Motor neuron (in vitro differentiated cells): Measurements from ENCODE around the gene PBX2. TPM values are rescaled to one million over a fixed set of nuclear protein-coding genes. Genes with fewer than 3 reads are reported as not detected.

Source experiments
- ATAC-seq, 8 experiments: fragments of 200-7000 bp; cut with Tn5 transposase; replicated peaks in 6 of 8; 2 replicates each; pipeline ENCODE4 v1.8.0; 2021; ENCODE audit warnings: mild to moderate bottlenecking in 8 of 8, moderate library complexity in 8 of 8
- H3K27ac ChIP-seq, 2 donors: fragments of 250-450 bp; sonication (Bioruptor Pico); 2 replicates each; pipeline ENCODE4 v1.9.0; 2021; ENCODE audit warnings: antibody characterized with exemption in 2 of 2, mild to moderate bottlenecking in 2 of 2, moderate library complexity in 1 of 2
- H3K4me1 ChIP-seq, 2 donors: fragments of 250-450 bp; sonication (Bioruptor Pico); replicated peaks in 1 of 2; 2 replicates each; pipeline ENCODE4 v1.6.1; 2021; ENCODE audit warnings: antibody characterized with exemption in 2 of 2, mild to moderate bottlenecking in 2 of 2, moderate library complexity in 1 of 2
- H3K4me3 ChIP-seq, 5 donors: fragments of 250-450 bp; sonication (Bioruptor Pico); 2 replicates each; pipeline ENCODE4 v1.9.0; 2021; ENCODE audit warnings: antibody characterized with exemption in 5 of 5, mild to moderate bottlenecking in 5 of 5, moderate library complexity in 4 of 5
- WGBS, 10 experiments: fragments of 450-650 bp; shearing (Covaris generic); methylation state at CpG; one replicate each; pipeline ENCODE4 v1.0.0; 2022; 5-methylcytosine and 5-hydroxymethylcytosine counted together
- in situ Hi-C, 9 experiments: fragments of 400-800 bp; cut with MboI; loops; one replicate each; pipeline ENCODE4 v1.15.0; 2021; ENCODE audit warnings: low sequenced_read_pairs in 9 of 9, low pct_unique_long_range_greater_than_20kb in 2 of 9; ENCODE audit not compliant: unreplicated experiment in 9 of 9
- total RNA-seq, 8 experiments: library from RNA; unstranded; fragments of 300-600 nt; gene quantifications; 2 replicates each; pipeline versions ENCODE4 v1.2.3 to v1.2.4, GENCODE V29; 2022

The PBX2 gene, protein sequence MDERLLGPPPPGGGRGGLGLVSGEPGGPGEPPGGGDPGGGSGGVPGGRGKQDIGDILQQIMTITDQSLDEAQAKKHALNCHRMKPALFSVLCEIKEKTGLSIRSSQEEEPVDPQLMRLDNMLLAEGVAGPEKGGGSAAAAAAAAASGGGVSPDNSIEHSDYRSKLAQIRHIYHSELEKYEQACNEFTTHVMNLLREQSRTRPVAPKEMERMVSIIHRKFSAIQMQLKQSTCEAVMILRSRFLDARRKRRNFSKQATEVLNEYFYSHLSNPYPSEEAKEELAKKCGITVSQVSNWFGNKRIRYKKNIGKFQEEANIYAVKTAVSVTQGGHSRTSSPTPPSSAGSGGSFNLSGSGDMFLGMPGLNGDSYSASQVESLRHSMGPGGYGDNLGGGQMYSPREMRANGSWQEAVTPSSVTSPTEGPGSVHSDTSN
- 10 to 100 TPM; 25.9 to 78.8 (median 48.0) TPM for total RNA-seq

DNA sequence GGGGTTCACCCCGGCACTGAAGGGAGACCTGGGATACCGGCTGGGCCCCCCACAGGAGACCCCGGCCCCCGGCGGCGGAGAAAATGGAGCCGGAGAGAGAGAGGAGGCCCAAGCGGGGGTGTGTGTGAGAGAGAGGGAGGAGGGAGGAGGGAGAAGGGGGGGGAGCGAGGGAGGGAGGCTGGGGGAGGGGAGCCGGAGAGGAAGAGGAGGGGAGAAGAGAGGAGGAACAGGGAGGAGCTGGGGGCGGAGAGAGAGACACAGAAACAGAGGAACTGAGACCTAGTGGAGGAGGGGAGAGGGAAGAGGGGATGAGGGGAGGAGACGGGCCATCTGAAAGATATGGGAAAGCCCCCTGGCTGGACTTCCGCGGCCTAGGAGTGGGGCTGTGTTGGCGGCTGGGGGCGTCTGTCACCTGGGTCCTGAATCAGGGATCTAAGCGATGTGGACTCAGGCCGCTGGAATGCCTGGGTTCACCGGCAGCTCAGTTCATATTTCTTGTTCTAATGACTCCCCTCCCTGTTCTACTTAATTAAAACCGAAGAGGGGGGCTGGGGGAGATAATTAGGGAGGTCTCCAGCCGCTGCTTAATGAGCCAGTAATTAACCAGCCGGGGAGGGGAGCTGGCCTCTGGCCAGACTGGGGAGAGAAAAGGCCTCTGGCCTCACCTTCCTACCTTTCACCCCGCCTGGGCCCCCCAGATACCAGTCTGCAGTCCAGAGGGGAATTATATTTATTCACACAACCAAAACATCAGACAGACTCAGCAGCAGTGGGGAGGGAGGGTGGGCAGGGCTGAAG is at the start of gene PBX2:
TSS of gene PBX2 (minus strand) at position 149 of the 798 bp plus-strand sequence. CDS start 287 bp downstream, outside the sequence.
- in situ Hi-C loops: loop anchor here in 1 of 9 experiments (25.0 kb wide), 1 partner anchor 653 kb away; the partner anchor contains the start of genes ATP6V1G2, DDX39B, MCCD1 and NFKBIL1
- Histone ChIP-seq H3K4me3 (peak within 1 kb of the TSS; percentile 42 to 68 (median 65)), H3K27ac (peak within 1 kb of the TSS; percentile 86 to 88), H3K4me1 (peaks cover 22 to 33% of the 10 kb centered on the region in 2 donors)
- 0% methylated on average over 1 to 3 of the region's 23 CpGs; no CpG with 5 or more reads in 8 of the 10 experiments for WGBS, 10 experiments
- peak; percentile 19 to 73 (median 68) for ATAC-seq

DNA sequence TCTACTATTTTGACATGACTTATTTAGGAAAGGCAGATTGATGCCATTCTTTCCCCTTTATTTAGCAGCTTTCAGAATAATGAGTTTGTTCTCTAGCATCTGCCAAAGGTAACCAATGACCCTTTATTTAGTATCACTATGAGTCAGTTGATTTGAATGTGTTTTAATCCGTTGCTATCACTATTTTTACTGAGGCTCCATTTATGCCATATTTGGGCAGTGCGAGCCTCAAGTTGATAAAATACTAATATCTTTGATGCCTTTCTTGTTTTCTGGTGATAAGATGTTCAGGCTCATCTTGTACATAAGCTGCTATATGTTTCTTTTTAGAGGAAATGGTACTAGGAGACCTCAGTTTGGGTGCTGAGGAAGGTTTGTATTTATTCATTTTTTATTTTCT is 49.5 kb upstream of the PBX2 start:
- 28 to 88% (median 79%) methylated on average over 1 to 2 of the region's 2 CpGs for WGBS, 10 experiments
- ATAC-seq: no peak
- Histone ChIP-seq H3K4me1 (no peaks in the 10 kb centered on the region), H3K27ac (no peak overlapping the region), H3K4me3 (no peak overlapping the region)
- in situ Hi-C loops: loop anchor here in 1 of 9 experiments (25.0 kb wide), 1 partner anchor 548 kb away; no protein-coding TSS in a partner anchor

DNA sequence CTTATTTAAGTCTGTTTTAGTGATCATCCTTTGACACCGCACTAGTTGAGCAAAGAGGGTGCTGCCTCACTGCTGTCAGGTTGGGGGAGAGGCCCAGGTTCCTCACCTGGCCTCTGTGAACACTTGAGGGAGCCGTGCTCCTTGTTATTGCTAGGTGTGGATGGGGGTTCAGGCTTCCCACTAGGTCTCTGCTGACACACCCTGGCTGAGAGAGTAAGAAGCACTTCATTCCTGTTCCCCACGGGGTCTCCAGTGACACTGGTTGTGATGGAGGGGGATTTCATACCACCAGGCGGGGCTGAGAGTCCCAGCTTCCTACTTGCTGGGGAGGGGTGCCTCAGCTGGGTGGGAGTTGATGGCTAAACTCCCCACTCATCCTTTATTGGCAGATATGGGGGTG is 44.9 kb upstream of the PBX2 start:
- ATAC-seq: no peak
- Histone ChIP-seq H3K27ac (no peak overlapping the region), H3K4me3 (no peak overlapping the region), H3K4me1 (no peaks in the 10 kb centered on the region)
- in situ Hi-C loops: loop anchor here in 1 of 9 experiments (25.0 kb wide), 1 partner anchor 552 kb away; no protein-coding TSS in a partner anchor
- 0 to 88% (median 52%) methylated on average over 1 to 3 of the region's 4 CpGs; no CpG with 5 or more reads in 4 of the 10 experiments for WGBS, 10 experiments

DNA sequence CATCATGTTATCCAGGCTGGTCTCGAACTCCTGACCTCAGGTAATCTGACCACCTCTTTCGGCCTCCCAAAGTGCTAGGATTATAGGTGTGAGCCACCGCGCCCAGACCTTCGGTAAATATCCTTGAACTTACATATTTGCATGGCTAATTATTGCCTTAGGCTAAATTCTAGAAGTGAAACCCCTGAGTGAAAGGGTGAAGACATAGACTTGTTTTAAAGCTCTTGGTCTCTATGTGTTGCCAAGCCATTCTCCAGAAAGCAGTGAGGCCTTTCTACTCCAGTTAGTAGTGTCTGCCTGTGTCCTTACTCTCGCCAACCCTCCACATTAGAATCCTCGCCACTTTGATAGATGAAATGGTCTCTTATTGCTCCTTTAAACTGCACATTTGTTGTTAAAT is 36.4 kb upstream of the PBX2 start:
- no peak overlapping the region for H3K27ac ChIP-seq
- in situ Hi-C loops: loop anchor here in 1 of 9 experiments (25.0 kb wide), 1 partner anchor 561 kb away; no protein-coding TSS in a partner anchor
- no peak for ATAC-seq
- no peak overlapping the region for H3K4me3 ChIP-seq
- WGBS, 10 experiments: 17 to 100% (median 81%) methylated on average over 2 to 7 of the region's 7 CpGs; no CpG with 5 or more reads in 1 of the 10 experiments
- H3K4me1 ChIP-seq: no peaks in the 10 kb centered on the region

DNA sequence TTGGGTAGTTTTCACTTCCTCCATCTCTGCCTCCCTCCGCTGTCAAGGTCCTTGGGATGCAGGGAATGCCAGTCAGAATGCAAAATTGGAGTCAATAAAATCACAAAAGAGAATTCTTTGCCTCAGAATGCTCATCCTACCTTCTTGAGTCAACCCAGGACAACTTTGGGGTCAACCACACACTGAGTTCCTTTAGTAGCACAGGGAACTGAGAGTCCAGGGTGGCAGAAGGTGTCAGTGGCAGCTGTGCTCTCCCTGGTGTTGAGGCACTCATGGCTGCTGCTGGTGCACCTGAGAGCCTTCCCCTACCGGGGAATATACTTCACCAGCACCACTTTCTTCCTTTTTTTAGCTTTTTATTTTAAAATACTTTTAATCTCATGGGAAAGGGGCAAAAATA is 34.7 kb upstream of the PBX2 start:
- 17 to 100% (median 67%) methylated on average over 1 to 2 of the region's 2 CpGs; no CpG with 5 or more reads in 3 of the 10 experiments for WGBS, 10 experiments
- H3K4me3 ChIP-seq: no peak overlapping the region
- in situ Hi-C loops: loop anchor here in 1 of 9 experiments (25.0 kb wide), 1 partner anchor 563 kb away; no protein-coding TSS in a partner anchor
- no peak overlapping the region for H3K27ac ChIP-seq
- ATAC-seq: no peak
- no peaks in the 10 kb centered on the region for H3K4me1 ChIP-seq

DNA sequence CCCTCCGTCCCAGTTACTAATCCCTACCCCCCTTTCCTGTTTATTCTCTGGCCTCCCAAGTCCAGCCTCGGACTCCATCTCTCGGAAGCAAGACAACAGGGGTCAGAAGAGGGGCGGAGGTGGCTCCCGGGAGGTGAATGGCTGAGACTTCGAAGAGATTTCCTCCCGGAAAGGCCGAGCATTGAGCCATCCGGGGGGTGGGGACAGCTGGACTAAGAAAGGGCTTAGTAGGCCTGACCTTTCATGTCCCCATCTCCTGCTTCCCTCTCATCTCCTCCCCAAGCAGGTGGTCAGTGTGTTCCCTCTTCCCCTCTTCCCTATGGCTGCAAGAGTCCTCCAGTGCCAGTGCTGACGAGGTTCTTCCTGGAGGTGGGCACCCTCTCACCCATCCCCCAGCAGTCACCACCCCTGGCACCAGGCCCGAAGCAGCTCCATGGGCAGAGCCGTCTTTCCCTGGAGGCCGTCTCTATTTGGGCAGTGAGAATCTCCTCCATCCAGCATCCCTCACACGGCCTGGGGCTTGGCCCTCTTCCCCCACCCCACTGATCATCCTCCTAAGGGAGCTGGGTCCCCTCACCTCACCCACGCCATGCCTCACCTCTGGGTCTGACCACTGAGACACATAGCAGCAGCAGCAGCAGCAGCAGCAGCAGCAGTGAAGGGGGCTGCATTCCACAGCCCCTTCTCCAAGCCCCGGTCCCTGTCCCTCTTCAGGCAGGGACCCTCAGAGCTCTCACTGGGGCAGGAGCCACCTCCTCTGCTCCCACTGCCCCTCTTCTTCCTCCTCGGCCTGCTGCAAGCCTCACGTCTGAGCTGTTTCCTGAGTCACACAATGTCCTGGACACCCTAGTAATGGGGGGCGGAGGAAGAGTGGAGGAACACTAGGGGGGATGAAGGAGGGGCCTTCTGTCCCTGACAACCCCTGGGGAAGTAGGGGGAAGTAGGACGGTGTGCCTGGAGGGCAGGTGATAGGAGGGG is 33.5 kb upstream of the PBX2 start, which contains the start of gene NOTCH4:
TSS of gene NOTCH4 (minus strand) at position 810 of the 978 bp plus-strand sequence. CDS start at position 671, 139 bp downstream.
- in situ Hi-C loops: no loop called here
- no peak within 1 kb of the TSS for H3K27ac ChIP-seq
- H3K4me1 ChIP-seq: no peaks in the 10 kb centered on the region
- no peak within 1 kb of the TSS for H3K4me3 ChIP-seq
- no peak for ATAC-seq
- WGBS, 10 experiments: 33 to 93% (median 68%) methylated on average over 1 to 6 of the region's 20 CpGs; no CpG with 5 or more reads in 4 of the 10 experiments

DNA sequence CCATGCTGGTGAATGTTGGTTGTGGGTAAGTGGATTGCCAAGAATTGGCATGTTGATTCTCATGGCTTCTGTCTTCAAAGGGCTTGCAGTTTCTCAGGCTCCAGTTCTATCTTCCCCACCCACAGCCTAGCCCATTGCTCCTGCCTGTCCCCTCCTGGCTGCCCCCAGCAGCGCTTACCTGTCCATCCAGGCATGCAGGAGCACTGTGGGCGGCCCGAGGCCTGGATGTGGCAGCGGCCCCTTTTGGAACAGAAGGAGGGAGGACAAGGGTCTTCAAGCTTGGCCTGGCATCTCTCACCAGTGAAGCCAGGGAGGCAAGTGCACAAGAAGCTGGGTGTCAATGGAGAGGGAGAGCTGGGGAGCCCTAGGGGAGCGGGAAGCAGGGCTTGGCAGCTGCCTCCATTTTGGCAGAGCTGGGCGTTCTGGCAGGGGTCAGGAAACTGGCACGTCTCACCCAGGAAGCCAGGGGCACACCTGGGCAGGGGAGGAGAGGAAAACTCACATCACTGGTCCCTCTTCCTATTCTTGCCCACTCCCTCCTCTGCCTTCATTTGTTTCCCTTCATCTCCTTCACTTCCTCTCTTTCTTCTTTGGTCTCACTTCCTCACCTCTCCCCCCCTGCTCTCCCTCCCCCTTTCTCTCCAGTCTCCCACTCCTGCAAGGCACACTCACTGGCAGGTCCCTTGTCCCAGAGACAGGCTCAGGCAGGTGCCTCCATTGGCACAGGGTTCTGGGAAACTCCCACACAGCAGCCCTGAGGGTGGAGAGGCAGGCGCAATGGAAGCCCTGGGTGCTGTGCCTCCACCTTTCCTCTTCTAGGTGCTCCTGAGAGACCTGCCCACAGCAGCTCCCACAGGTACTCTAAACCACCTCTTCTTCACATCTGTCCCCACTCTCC is 32.6 kb upstream of the PBX2 start:
- 0 to 100% (median 100%) methylated on average over 1 to 2 of the region's 8 CpGs; no CpG with 5 or more reads in 7 of the 10 experiments for WGBS, 10 experiments
- ATAC-seq: no peak
- no peak overlapping the region for H3K4me3 ChIP-seq
- no peaks in the 10 kb centered on the region for H3K4me1 ChIP-seq
- no peak overlapping the region for H3K27ac ChIP-seq
- in situ Hi-C loops: no loop called here

DNA sequence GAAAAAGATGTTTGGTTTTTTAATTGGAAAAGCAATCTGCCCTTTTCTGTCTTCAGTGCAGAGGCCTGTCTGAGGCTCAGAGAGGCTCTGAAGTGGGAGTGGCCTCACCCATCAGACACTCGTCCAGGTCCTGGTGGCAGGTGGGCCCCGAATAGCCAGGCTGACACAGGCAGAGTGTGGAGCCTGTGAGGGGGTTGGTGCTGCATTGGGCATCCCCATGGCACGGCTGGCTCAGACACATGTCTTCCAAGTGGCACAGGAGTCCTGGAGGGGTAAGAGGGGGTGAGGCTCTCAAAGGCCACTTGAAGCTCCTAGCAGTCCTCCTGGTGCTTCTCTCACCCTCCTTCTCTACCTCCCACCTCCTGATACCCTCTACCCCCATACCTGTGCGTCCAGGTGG is 30.0 kb upstream of the PBX2 start:
- ATAC-seq: no peak
- WGBS, 10 experiments: 0 to 60% (median 56%) methylated on average over 1 to 3 of the region's 4 CpGs; no CpG with 5 or more reads in 7 of the 10 experiments
- in situ Hi-C loops: no loop called here
- Histone ChIP-seq H3K4me1 (no peaks in the 10 kb centered on the region), H3K4me3 (no peak overlapping the region), H3K27ac (no peak overlapping the region)

DNA sequence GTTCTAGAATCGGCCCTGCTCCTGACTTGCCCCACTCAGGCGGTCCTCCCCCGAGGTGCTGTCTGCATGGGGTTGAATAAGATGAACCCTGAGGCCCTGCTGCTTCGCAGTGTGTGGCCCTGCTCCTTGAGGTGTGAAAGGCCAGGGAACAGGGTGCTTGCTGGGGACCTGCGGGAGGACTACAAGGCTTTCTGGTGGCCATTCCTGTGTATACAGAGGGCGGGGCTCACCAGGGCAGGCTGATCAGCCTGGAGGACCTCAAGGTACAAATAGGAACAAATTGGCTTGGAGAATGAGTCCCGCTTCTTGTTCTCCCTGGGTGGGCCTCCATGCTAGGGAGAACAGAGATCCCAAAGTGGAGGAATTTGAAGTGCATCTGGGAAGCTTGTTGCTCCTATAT is 28.2 kb upstream of the PBX2 start:
- no peak for ATAC-seq
- WGBS, 10 experiments: 0 to 100% (median 71%) methylated on average over 1 to 4 of the region's 7 CpGs; no CpG with 5 or more reads in 4 of the 10 experiments

DNA sequence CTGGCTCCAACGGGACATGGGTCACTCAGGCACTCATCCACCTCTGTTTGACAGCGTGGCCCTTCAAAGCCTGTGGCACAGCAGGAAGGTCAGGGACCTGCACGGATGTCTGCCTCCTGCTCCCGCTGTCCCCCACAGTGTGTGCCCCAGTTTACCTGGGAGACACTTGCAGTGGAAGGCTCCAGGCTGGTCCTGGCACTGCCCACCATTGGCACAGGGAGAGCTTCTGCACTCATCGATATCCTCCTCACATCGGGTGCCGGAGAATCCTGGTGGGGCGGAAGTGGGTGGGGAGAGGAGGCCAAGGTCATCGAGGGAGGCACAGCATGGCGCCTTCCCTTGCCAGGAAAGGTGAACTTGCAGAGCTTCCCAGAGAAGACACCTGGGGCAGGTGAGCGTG is 27.0 kb upstream of the PBX2 start:
- 0 to 94% (median 84%) methylated on average over 1 to 10 of the region's 11 CpGs; no CpG with 5 or more reads in 4 of the 10 experiments for WGBS, 10 experiments
- no peak for ATAC-seq
- Histone ChIP-seq H3K4me1 (no peaks in the 10 kb centered on the region), H3K27ac (no peak overlapping the region), H3K4me3 (no peak overlapping the region)
- in situ Hi-C loops: no loop called here

More for the DNA sequence above, 28.2 kb upstream of the PBX2 start:
- in situ Hi-C loops: no loop called here
- Histone ChIP-seq H3K4me3 (no peak overlapping the region), H3K27ac (no peak overlapping the region), H3K4me1 (no peaks in the 10 kb centered on the region)

DNA sequence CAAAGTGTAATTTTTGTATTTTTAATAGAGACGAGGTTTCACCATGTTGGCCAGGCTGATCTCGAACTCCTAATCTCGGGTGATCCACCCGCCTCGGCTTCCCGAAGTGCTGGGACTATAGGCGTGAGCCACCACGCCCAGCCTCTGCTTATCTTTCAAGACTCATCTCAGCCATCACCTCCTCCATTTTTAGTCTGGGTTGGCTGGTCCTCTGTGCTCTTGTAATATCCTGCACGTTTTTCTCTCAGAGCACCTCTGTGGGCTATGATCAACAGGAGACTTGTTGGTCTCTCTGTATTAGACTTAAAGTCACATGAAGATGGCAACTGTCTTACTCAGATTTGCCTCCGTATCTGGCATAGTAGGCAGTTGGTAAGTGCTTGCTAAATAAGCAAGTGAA is 26.3 kb upstream of the PBX2 start:
- in situ Hi-C loops: no loop called here
- no peak for ATAC-seq
- Histone ChIP-seq H3K4me3 (no peak overlapping the region), H3K27ac (no peak overlapping the region), H3K4me1 (no peaks in the 10 kb centered on the region)
- 45 to 100% (median 77%) methylated on average over 1 to 9 of the region's 10 CpGs; no CpG with 5 or more reads in 3 of the 10 experiments for WGBS, 10 experiments
